BE2C (cell line): Measurements from ENCODE around the gene CIB4.

Experiments
- DNase-seq: peaks from one replicate; pipeline ENCODE4 v3.0.0-alpha.2; 2020
- H3K27me3 ChIP-seq: fragments of 250-450 bp; sonication (Bioruptor Pico); 2 replicates; pipeline ENCODE4 v1.5.1; 2020; ENCODE audit warnings: mild to moderate bottlenecking
- H3K36me3 ChIP-seq: fragments of 250-450 bp; sonication (Bioruptor Pico); 2 replicates; pipeline ENCODE4 v1.5.1; 2020; ENCODE audit warnings: mild to moderate bottlenecking
- H3K4me1 ChIP-seq: fragments of 250-450 bp; sonication (Bioruptor Pico); 2 replicates; pipeline ENCODE4 v1.5.1; 2020
- H3K4me3 ChIP-seq: 2 replicates; pipeline ENCODE4 v1.5.1; 2011; ENCODE audit warnings: low read depth, low read length
- H3K9me3 ChIP-seq: fragments of 250-450 bp; sonication (Bioruptor Pico); 2 replicates; pipeline ENCODE4 v1.5.1; 2020
- CTCF ChIP-seq: IDR thresholded peaks from 2 replicates; pipeline ENCODE4 v1.5.1; 2012; ENCODE audit warnings: mild to moderate bottlenecking, low read depth, low read length

CIB4 gene

DNA sequence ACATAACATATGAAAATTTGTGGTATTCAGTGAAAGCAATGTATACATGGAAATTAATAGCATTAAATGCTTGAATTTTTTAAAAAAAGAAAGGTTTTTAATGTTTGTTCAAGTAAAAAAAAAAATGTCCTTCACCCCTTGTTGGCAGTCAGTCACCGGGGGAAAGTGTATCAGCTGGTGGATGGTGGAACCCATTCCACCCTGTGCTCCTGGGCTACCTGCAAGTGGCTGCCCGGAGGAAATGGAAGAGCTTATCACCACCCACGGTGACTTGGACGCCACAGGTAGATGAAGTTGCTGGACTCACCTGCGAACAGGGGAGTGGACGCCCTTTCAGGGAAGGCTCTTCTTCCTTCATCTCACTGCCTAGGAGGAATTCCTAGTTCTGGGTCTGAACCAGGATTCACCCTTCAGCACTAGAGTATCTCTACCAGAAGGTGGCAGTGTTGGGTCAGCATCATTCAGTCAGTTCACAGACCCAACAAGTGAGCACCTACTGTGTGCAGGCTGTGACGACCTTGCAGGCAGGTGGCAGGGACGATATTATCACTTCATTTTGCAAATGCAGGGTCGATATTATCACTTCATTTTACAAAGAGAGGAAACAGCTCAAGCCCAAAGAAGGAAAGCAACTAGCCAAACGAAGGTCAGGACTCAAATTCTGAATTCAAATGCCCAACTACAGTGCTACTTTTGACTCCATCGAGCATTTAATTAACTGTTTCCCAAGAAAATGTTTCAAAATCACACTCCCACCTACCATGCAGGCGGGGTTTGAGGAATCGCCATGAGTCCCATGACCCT is 35.8 kb downstream of the CIB4 start:
- Histone ChIP-seq H3K4me1 (peaks cover 26% of the 10 kb centered on the region), H3K36me3 (no peaks in the 10 kb centered on the region), H3K4me3 (no peak overlapping the region), H3K9me3 (no peaks in the 10 kb centered on the region), H3K27me3 (no peaks in the 10 kb centered on the region)
- peak; percentile 59 for DNase-seq
- peak; percentile 98 for TF ChIP-seq CTCF

DNA sequence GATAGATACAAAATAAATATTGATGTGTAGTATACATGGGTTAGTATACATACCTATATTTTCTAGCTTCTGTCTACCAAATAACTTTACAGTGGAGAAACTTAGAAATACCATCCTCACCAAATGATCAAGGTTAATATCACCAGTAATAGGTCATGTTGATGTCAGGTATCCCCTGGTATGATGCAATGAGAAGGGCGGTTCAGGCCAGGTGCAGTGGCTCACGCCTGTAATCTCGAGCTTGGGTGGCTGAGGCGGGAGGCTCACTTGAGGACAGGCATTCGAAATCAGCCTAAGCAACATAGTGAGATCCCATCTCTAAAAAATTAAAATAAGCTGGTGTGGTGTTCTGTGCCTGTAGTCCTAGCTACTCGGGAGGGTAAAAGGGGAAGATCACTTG is 38.6 kb downstream of the CIB4 start:
- H3K4me1 ChIP-seq: peaks cover 5% of the 10 kb centered on the region; the same call in 1 of the 2 replicates
- no peaks in the 10 kb centered on the region for H3K27me3 ChIP-seq
- no peak for DNase-seq
- TF ChIP-seq CTCF: no peak
- H3K9me3 ChIP-seq: no peaks in the 10 kb centered on the region
- no peak overlapping the region for H3K4me3 ChIP-seq
- no peaks in the 10 kb centered on the region for H3K36me3 ChIP-seq

DNA sequence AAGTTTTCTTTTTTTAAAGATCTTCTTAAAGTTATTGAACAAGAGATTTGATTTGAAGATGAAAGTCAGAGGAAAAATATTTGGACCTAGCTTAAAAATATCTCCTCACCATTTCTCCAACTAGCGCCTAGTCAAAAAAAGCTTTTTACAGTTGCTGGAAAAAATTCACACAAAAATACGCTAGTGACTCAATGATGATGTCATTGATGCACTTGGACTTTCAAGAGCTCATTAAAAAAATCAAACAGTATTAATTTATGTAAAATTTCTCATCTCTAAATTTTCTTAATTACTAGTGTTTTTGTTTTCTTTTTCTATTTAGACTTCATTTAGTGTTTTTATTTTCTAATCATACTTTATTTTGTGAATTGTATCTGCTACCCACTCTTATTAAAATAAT is 41.8 kb downstream of the CIB4 start:
- no peak for TF ChIP-seq CTCF

DNA sequence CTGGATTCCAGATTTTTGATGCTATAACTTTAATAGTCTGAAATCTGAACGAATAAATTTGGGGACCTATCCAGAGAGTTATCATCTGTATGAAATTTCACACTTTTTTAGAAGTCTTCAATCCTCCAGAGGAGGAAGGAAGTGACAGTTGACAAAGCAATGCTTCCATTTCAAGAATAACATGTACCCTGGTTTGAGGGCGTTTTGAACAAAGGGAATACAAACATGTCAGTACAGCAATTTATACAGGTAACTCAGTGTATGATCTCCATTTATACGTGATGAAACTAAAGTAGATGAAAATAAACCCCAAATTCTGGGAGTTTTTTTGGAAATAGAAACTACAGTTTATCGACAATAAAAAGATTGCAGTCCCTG is 42.2 kb downstream of the CIB4 start:
- H3K4me3 ChIP-seq: no peak overlapping the region
- H3K36me3 ChIP-seq: no peaks in the 10 kb centered on the region
- DNase-seq: no peak
- TF ChIP-seq CTCF: no peak
- H3K4me1 ChIP-seq: peaks cover 9% of the 10 kb centered on the region
- H3K27me3 ChIP-seq: no peaks in the 10 kb centered on the region
- no peaks in the 10 kb centered on the region for H3K9me3 ChIP-seq

More for the DNA sequence above, 41.8 kb downstream of the CIB4 start:
- no peak for DNase-seq
- H3K4me3 ChIP-seq: no peak overlapping the region
- no peaks in the 10 kb centered on the region for H3K36me3 ChIP-seq
- no peaks in the 10 kb centered on the region for H3K9me3 ChIP-seq
- H3K27me3 ChIP-seq: no peaks in the 10 kb centered on the region
- H3K4me1 ChIP-seq: peaks cover 9% of the 10 kb centered on the region

- Histone ChIP-seq H3K27me3 (no peaks in the 10 kb centered on the region), H3K36me3 (no peaks in the 10 kb centered on the region), H3K9me3 (no peaks in the 10 kb centered on the region), H3K4me3 (no peak overlapping the region), H3K4me1 (peaks cover 9% of the 10 kb centered on the region)
- TF ChIP-seq CTCF: no peak
- peak; percentile 4 for DNase-seq
Measured at GRCh38 chr2:26598336-26598995, 42.7 kb downstream of the CIB4 start.

- Histone ChIP-seq H3K9me3 (no peaks in the 10 kb centered on the region), H3K4me1 (peaks cover 9% of the 10 kb centered on the region), H3K4me3 (no peak overlapping the region), H3K36me3 (no peaks in the 10 kb centered on the region), H3K27me3 (no peaks in the 10 kb centered on the region)
- TF ChIP-seq CTCF: no peak
- no peak for DNase-seq
Measured at GRCh38 chr2:26597197-26597596, 44.0 kb downstream of the CIB4 start.
